Middle frontal gyrus (tissue), 1 donor: Measurements from ENCODE around the gene CDKL4.
"Not testable (repeated sequence)": the region's sequence is repeated elsewhere in the genome, so short reads cannot be mapped to it uniquely, and the experiment has no call there.

Source experiments
- DNase-seq: peaks from one replicate; pipeline ENCODE4 v3.0.0-alpha.2; 2015; ENCODE audit warnings: low spot score; ENCODE audit errors: extremely low spot score

Gene CDKL4

GRCh38 chr2:39243469-39244123 is at the start of gene CDKL4:
TSS of gene CDKL4 (minus strand) at chr2:39243970.
- no peak for DNase-seq

- no peak for DNase-seq
Observed at GRCh38 chr2:39290433-39290832, 46.7 kb upstream of the CDKL4 start.

GRCh38 chr2:39289609-39290008 is 45.8 kb upstream of the CDKL4 start:
- DNase-seq = no peak

GRCh38 chr2:39283561-39283960 is 39.8 kb upstream of the CDKL4 start:
- DNase-seq = no peak

GRCh38 chr2:39281391-39281790 is 37.6 kb upstream of the CDKL4 start:
- no peak for DNase-seq

GRCh38 chr2:39275016-39275415 is 31.2 kb upstream of the CDKL4 start:
- DNase-seq = no peak

GRCh38 chr2:39269941-39270340 is 26.2 kb upstream of the CDKL4 start:
- DNase-seq = no peak

- no peak for DNase-seq
Observed at GRCh38 chr2:39266916-39267434, 23.2 kb upstream of the CDKL4 start.

GRCh38 chr2:39266139-39266805 is 22.5 kb upstream of the CDKL4 start:
- no peak for DNase-seq

- DNase-seq = no peak
Observed at GRCh38 chr2:39265315-39265714, 21.5 kb upstream of the CDKL4 start.

GRCh38 chr2:39264733-39265132 is 21.0 kb upstream of the CDKL4 start:
- DNase-seq = no peak

- DNase-seq = no peak
Observed at GRCh38 chr2:39260087-39260486, 16.3 kb upstream of the CDKL4 start.

GRCh38 chr2:39256040-39256439 is 12.3 kb upstream of the CDKL4 start:
- DNase-seq = no peak

GRCh38 chr2:39252888-39253518 is 9.2 kb upstream of the CDKL4 start:
- no peak for DNase-seq

- no peak for DNase-seq
Observed at GRCh38 chr2:39247512-39248043, 3.8 kb upstream of the CDKL4 start.

- no peak for DNase-seq
Observed at GRCh38 chr2:39246382-39246980, 2.7 kb upstream of the CDKL4 start.

GRCh38 chr2:39244963-39245625 is 1.3 kb upstream of the CDKL4 start:
- DNase-seq = not testable (repeated sequence)

- DNase-seq = not testable (repeated sequence)
Observed at GRCh38 chr2:39244241-39244862, 582 bp upstream of the CDKL4 start.

- DNase-seq = no peak
Observed at GRCh38 chr2:39241588-39241987, 2.2 kb downstream of the CDKL4 start.

GRCh38 chr2:39240758-39241157 is 3.0 kb downstream of the CDKL4 start:
- DNase-seq = no peak

- no peak for DNase-seq
Observed at GRCh38 chr2:39234754-39235153, 9.0 kb downstream of the CDKL4 start.
